Measurements from ENCODE around the gene CADM4.
"Not testable (repeated sequence)": the region's sequence is repeated elsewhere in the genome, so short reads cannot be mapped to it uniquely, and the experiment has no call there.

The CADM4 gene

DNA sequence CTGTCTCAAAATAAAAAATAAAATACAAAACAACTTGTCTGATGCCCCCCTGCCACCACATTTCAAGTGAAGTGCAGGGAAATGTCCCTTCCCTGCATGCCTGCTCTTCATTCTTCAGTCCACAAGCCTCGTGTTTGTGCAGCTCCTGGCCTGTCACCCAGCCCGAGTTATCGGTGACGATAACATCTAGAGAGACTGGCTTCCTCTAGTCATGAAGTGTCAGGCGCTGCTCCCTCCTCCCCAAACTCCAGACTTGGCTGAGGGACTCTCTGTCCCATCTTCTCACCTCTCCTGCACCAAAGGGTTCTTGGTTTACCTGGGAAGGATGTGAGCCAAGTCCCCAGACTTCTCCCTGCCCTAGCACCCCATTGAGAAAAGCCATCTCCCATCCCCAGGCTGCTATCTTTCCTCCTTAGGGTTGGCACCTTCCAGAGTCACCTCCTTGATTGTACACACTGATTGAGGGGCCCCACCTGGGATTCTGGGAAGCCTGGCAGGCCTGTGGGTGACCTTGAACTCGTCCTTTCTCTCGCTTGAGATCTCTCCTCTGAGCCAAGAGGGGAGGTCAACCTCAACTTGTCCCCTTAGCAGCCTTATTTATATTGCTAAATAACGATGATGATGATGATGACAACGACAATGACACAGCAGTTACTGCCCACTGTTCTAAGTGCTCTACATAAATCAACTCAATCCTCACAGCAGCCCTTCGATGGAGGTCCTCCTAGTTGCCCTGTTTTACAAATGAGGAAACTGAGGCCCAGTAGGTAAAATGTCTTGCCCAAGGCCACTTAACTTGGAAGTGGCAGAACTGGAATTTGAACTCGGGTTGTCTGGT is 43.4 kb upstream of the CADM4 start:
- TF ChIP-seq, protein P1, sequence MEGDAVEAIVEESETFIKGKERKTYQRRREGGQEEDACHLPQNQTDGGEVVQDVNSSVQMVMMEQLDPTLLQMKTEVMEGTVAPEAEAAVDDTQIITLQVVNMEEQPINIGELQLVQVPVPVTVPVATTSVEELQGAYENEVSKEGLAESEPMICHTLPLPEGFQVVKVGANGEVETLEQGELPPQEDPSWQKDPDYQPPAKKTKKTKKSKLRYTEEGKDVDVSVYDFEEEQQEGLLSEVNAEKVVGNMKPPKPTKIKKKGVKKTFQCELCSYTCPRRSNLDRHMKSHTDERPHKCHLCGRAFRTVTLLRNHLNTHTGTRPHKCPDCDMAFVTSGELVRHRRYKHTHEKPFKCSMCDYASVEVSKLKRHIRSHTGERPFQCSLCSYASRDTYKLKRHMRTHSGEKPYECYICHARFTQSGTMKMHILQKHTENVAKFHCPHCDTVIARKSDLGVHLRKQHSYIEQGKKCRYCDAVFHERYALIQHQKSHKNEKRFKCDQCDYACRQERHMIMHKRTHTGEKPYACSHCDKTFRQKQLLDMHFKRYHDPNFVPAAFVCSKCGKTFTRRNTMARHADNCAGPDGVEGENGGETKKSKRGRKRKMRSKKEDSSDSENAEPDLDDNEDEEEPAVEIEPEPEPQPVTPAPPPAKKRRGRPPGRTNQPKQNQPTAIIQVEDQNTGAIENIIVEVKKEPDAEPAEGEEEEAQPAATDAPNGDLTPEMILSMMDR (IDR thresholded peaks at IDR 0.05): no peak
- DNase-seq: no peak
- no peak overlapping the region for H3K27ac ChIP-seq
- no peaks in the 10 kb centered on the region for H3K36me3 ChIP-seq
- no peaks in the 10 kb centered on the region for H3K4me1 ChIP-seq
- no peaks in the 10 kb centered on the region for H3K9me3 ChIP-seq
- no peak overlapping the region for H3K4me3 ChIP-seq
- no peaks in the 10 kb centered on the region for H3K27me3 ChIP-seq
- intact Hi-C loops (cut with DNase I; ENCODE audit: low total_unique reads): no loop called here

DNA sequence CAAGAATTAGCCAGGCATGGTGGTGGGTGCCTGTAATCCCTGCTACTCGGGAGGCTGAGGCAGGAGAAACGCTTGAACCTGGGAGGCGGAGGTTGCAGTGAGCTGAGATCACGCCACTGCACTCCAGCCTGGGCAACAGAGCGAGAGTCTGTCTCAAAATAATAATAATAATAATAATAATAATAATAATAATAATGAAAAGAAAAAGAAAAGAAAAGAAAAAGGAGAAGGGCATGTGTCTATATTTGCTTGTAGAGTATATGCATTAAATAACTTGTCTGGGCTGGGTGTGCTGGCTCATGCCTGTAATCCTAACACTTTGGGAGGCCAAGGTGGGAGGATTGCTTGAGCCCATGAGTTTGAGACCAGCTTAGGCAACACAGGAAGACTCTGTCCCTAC is 42.6 kb upstream of the CADM4 start:
- H3K4me1 ChIP-seq; H3K27me3 ChIP-seq; H3K27ac ChIP-seq; DNase-seq; intact Hi-C loops (cut with DNase I; ENCODE audit: low total_unique reads); H3K36me3 ChIP-seq; H3K9me3 ChIP-seq; H3K4me3 ChIP-seq: not testable (repeated sequence)

DNA sequence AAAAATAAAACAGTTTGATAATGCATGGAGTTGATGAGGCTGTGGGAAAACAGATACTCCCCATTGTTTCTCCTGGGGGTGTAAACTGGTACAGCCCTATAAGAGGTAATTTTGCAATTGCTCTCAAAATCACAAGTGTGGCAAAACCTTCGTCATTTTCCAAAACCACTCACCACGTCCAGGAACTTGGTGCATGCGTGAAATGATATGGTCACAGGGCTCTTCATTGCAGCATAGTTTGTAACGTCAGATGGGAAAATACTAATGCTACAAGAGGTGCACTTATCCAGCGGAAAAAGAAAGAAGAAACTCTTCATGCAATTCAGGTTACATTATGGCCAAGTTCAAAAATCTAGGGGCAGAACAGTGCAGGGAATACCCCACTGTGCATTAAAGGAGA is 42.2 kb upstream of the CADM4 start:
- TF ChIP-seq, protein P1 (IDR thresholded peaks at IDR 0.05): no peak
- intact Hi-C loops (cut with DNase I; ENCODE audit: low total_unique reads): no loop called here
- Histone ChIP-seq H3K36me3 (no peaks in the 10 kb centered on the region), H3K4me3 (no peak overlapping the region), H3K4me1 (no peaks in the 10 kb centered on the region), H3K9me3 (no peaks in the 10 kb centered on the region), H3K27me3 (no peaks in the 10 kb centered on the region), H3K27ac (no peak overlapping the region)
- no peak for DNase-seq

DNA sequence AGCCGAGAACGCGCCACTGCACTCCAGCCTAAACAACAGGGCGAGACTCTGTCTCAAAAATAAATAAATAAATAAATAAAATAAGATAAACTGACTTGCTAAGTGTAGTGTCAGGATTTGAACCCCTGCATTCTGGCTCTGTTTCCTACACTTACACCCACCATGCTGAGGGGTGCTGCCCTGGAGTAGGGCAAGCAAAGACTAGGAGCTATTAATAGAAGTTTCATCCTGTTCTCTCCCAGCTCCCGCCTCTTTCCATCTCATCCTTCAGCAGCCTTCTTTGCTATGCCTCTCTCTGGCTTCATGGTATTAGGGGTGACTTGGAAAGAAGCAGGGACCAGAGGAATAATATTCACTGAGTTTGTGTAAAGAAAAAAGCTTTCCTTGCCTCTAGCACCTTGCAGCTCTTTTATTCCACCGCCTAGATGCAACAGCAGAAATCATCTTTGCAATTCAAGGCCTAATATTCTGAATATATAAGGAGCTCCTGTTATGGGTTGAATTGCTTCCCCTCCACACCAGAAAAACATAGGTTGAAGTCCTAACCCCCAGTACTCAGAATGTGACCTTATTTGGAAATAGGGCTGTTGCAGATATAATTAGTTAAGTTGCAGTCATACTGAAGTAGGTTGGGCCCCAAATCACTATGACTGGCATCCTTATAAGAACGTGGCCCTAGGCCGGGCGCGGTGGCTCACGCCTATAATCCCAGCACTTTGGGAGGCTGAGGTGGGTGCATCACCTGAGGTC is 39.0 kb upstream of the CADM4 start:
- TF ChIP-seq, protein P1 (IDR thresholded peaks at IDR 0.05): no peak
- Histone ChIP-seq H3K9me3 (no peaks in the 10 kb centered on the region), H3K27me3 (no peaks in the 10 kb centered on the region), H3K36me3 (no peaks in the 10 kb centered on the region), H3K4me3 (no peak overlapping the region), H3K27ac (no peak overlapping the region), H3K4me1 (no peaks in the 10 kb centered on the region)
- no peak for DNase-seq
- intact Hi-C loops (cut with DNase I; ENCODE audit: low total_unique reads): loop anchor here (10.0 kb wide), 1 partner anchor 86 kb away; no protein-coding TSS in a partner anchor

DNA sequence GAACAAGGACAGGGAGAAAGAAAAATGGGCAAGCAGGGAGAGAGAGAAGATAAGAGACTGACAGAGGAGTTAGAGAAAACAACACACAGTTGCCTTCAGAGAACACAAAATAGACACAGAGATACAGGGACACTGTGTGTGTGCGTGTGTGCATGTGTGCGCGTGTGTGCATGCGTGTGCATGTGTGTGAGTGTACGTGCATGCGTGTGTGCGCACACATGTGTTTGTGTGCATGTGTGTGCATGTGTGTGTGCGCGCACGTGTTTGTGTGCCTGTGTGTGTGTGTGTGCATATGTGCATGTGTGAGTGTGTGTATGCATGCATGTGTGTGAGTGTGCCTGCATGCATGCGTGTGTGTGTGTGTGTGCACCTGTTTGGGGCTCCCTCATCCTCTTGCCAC is 36.3 kb upstream of the CADM4 start:
- DNase-seq: no peak
- no peaks in the 10 kb centered on the region for H3K9me3 ChIP-seq
- TF ChIP-seq, protein P1 (IDR thresholded peaks at IDR 0.05): no peak
- H3K4me1 ChIP-seq: no peaks in the 10 kb centered on the region
- intact Hi-C loops (cut with DNase I; ENCODE audit: low total_unique reads): loop anchor here (10.0 kb wide), 1 partner anchor 89 kb away; no protein-coding TSS in a partner anchor
- no peak overlapping the region for H3K27ac ChIP-seq
- H3K36me3 ChIP-seq: no peaks in the 10 kb centered on the region
- H3K4me3 ChIP-seq: no peak overlapping the region
- H3K27me3 ChIP-seq: no peaks in the 10 kb centered on the region

Measured in tibial artery (tissue), 4 donors.